ENCODE data around the gene RAI14.

DNA sequence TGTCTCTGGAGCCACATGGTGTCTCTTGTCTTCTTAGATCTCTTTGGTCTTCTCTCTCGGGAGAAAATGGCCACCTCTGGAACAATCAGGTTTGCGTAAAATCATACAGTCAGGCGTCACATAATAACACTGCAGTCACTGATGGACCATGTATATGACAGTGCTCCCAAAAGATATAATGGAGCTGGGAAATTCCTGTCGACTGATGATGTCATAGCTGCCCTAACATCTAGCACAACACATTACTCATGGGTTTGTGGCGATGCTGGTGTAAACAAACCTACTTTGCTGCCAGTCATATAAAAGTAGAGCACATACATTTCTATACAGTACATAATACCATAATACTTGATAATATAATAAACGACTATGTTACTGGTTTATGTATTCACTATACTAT is 30.1 kb upstream of the RAI14 start:
- TF ChIP-seq, protein P1, sequence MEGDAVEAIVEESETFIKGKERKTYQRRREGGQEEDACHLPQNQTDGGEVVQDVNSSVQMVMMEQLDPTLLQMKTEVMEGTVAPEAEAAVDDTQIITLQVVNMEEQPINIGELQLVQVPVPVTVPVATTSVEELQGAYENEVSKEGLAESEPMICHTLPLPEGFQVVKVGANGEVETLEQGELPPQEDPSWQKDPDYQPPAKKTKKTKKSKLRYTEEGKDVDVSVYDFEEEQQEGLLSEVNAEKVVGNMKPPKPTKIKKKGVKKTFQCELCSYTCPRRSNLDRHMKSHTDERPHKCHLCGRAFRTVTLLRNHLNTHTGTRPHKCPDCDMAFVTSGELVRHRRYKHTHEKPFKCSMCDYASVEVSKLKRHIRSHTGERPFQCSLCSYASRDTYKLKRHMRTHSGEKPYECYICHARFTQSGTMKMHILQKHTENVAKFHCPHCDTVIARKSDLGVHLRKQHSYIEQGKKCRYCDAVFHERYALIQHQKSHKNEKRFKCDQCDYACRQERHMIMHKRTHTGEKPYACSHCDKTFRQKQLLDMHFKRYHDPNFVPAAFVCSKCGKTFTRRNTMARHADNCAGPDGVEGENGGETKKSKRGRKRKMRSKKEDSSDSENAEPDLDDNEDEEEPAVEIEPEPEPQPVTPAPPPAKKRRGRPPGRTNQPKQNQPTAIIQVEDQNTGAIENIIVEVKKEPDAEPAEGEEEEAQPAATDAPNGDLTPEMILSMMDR (IDR thresholded peaks at IDR 0.05) = no peak
- TF ChIP-seq POLR2A (IDR thresholded peaks at IDR 0.05) = no peak

All from vagina (tissue), 2 donors.